ENCODE measurements around the gene ARSG.

The ARSG gene

DNA sequence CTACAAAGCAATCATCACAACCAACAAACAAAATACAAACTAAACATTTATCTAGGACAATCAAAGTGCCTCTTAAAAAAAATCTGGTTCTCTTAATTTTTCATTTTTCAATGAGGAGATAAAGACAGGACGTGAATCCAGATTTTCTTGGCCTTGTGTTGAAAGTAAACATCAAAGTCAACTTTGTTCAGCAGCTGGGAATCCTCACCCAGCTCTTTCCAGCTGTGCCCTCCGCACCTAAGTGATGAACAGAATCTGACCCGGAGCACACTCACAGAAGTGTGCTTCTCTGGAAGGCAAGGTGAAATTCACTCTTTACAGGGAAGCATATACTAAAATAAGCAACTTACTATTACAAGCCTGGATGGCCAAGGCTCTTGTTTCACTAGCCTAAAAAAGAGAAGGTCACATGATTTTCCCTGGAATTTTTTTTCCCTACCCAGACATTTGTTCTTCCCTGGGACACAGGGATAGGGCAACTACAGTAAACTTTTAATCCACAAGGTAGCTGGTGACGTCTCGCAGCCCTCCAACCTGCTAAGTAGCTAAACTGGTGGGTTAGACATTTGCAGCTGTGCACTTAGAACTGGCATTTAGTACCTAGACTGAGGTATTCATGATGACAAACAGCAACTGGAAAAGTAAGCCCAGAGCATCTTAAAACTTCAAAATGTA, 162.8 kb downstream of the ARSG start:
- H3K4me3 ChIP-seq (replicated peaks; ENCODE audit: low read depth, low read length) = no peak overlapping the region
- TF ChIP-seq, protein P1, sequence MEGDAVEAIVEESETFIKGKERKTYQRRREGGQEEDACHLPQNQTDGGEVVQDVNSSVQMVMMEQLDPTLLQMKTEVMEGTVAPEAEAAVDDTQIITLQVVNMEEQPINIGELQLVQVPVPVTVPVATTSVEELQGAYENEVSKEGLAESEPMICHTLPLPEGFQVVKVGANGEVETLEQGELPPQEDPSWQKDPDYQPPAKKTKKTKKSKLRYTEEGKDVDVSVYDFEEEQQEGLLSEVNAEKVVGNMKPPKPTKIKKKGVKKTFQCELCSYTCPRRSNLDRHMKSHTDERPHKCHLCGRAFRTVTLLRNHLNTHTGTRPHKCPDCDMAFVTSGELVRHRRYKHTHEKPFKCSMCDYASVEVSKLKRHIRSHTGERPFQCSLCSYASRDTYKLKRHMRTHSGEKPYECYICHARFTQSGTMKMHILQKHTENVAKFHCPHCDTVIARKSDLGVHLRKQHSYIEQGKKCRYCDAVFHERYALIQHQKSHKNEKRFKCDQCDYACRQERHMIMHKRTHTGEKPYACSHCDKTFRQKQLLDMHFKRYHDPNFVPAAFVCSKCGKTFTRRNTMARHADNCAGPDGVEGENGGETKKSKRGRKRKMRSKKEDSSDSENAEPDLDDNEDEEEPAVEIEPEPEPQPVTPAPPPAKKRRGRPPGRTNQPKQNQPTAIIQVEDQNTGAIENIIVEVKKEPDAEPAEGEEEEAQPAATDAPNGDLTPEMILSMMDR (IDR thresholded peaks at IDR 0.05; ENCODE audit: low read depth, low read length, missing control alignments) = no peak
- no peak for DNase-seq (ENCODE audit: extremely low read depth, low read depth)

DNA sequence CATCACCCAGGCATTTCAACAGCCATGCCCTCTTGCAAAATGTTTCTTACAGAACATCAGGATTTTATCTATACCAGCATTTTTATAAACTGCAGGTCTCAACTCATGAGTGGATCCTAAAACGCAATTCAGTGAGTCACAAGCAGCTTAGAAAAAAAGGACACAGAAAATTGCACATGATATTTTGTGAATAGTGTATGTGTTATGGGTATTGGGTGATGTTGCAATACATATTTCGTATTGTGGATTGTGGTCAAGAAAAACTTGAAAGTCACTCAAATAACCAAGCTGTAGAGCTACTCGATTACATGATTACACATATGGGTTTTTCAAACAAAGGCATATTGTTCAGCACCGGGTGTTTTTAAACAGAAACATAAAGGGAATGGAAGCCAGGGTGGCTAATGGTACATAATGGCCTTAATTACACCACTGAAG, 164.6 kb downstream of the ARSG start:
- peak overlapping the region; percentile 56 for H3K4me3 ChIP-seq (replicated peaks; ENCODE audit: low read depth, low read length)
- TF ChIP-seq, protein P1 (IDR thresholded peaks at IDR 0.05; ENCODE audit: low read depth, low read length, missing control alignments) = no peak
- DNase-seq (ENCODE audit: extremely low read depth, low read depth) = no peak

DNA sequence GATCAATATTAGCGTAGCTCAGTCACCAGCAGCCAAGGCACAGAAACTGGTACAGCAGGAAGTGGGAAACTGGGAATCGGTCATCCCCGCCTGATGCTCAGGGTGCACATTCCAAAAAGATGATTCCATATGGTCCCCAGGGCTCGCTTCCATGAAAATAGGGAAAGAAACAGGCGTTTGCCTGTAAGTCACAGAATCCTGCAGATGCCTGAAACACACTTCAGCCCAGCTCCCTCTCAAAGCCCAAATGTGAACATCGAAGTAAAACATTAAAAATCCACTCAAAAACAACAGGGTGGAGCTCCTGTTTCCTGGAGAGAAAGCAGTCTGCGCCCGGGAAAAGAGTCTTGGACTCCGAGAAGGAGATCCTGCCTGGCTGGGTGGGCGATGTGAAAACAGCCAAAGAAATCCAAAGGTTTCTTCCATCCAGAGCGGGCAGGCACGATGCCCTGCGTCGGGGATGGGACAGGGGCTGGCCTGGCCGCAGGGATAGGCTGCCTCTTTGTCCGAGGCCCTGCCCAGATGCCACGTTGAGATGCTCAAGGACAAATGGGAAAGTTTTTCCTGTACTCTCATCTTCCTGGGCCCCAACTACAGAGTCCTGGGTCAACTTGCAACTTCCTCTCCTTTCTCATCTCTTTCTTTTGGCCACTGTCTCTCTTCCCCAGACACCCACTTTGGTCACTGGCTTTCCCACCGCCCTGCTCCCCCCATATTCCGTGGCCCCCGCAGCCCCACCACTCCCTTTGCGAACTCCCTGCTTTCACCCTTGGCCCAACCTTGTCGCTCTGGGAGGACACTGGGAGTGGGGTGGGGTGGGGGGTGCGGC, 165.3 kb downstream of the ARSG start:
- DNase-seq (ENCODE audit: extremely low read depth, low read depth) = peak; percentile 65
- peak overlapping the region; percentile 56 for H3K4me3 ChIP-seq (replicated peaks; ENCODE audit: low read depth, low read length)
- TF ChIP-seq, protein P1 (IDR thresholded peaks at IDR 0.05; ENCODE audit: low read depth, low read length, missing control alignments) = no peak

DNA sequence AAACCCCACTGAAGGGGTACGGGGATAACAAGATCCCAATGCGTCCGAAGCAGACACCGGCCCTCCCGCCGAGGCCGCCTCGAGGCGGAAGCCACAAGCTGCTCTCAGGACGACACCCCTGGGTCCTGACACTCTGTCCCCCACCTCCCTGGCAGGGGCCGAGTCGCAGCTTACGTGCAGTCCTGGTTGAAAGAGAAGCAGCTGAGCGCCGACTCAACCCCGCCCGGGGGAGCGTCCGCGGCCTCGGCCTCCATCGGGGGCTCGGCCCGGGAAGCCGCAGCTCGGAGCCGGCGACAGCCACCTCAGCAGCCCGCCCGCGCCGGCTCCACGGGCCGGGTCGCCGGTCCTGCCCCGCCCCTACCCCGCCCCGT, 165.9 kb downstream of the ARSG start, which contains the start of gene WIPI1:
Gene WIPI1 (minus strand): TSS at position 329 of the 371 bp plus-strand sequence. CDS start 75 bp downstream, at position 254.
- TF ChIP-seq, protein P1 (IDR thresholded peaks at IDR 0.05; ENCODE audit: low read depth, low read length, missing control alignments) = no peak
- no peak for DNase-seq (ENCODE audit: extremely low read depth, low read depth)
- peak within 1 kb of the TSS; percentile 56 for H3K4me3 ChIP-seq (replicated peaks; ENCODE audit: low read depth, low read length)

DNA sequence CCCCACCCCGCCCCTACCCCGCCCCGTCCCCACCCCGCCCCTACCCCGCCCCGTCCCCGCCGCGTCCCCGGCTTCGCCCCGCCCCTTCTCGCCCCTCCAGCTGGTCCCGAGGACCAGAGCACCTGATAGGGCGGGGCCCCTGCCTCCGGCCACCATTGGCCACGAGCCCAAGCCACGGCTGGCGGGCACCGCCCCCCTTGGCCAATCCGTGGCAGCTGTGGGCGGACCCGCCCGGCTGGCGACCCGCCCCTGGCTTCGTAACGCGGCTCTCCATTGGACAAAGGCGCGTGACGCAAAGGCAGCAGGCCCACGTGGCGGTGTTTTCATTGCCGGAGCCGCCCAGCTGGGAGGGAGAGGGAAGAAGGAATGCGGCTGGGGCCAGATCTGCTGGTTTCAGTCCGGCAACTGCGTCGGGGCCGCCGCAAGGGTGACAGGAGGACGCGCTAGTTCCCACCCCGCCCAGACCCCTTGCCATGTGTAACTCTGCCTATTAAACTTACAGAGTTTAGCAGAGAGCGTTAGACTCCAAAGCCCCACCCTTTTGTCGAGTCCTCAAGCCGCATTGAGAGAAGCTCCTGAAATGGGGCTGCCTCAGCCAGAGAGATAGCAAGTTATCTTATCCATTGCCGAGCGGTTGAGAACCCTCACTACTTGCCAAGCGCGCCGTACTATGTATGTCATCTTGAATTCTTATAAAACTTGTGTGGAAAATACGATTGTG, 166.4 kb downstream of the ARSG start:
- peak overlapping the region; percentile 50 for H3K4me3 ChIP-seq (replicated peaks; ENCODE audit: low read depth, low read length)
- peak; percentile 89 for DNase-seq (ENCODE audit: extremely low read depth, low read depth)
- TF ChIP-seq, protein P1 (IDR thresholded peaks at IDR 0.05; ENCODE audit: low read depth, low read length, missing control alignments) = no peak

DNA sequence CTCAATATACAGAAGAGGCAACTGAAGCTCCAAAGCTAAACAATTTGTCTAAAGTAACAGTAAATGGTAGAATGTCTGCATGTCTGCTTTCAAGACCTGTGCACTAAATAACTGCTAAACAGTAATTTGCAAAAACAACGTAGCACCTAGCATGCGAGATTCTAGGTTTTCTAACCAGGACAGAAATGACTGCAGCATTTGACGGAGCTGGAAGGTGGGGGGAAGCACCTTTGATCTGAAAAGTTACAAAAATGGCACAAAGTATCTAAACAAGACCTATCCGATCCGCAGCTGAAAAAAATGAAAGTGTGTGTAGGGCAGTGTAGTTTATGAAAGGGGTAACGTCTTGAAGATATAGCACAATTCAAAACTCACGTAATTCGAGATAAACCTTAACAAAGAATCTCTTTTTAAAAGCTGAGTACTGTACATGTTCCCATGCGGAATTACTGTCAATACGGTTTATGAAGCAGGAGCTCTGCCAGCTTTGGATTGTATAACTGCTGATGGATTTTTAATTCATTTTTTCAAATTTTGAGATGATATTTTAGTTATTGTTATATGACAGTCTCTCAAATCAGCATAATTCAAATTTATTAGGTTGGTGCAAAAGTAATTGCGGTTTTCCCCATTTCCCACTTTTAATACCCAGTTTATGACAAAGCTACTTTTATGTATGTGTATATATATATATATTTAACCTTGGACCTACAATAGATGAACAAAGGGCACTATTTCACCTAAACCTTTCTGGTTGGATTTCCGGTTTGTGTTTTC, 167.2 kb downstream of the ARSG start:
- DNase-seq (ENCODE audit: extremely low read depth, low read depth) = no peak
- peak overlapping the region; percentile 50 for H3K4me3 ChIP-seq (replicated peaks; ENCODE audit: low read depth, low read length)
- TF ChIP-seq, protein P1 (IDR thresholded peaks at IDR 0.05; ENCODE audit: low read depth, low read length, missing control alignments) = no peak

Data from HFF-Myc (cell line).